Heart right ventricle (tissue), 16 donors: ENCODE data around the gene RAD21L1. TPM values are rescaled to one million over a fixed set of nuclear protein-coding genes. Genes with fewer than 3 reads are reported as not detected.

Experiments used
- ATAC-seq, 8 donors: fragments of 200-7000 bp; cut with Tn5 transposase; one replicate each; pipeline ENCODE4 v1.9.1; 2020; ENCODE audit warnings: mild to moderate bottlenecking in 8 of 8, moderate library complexity in 8 of 8, moderate number of reproducible peaks in 1 of 8
- DNase-seq, 2 donors: peaks; one replicate each; pipeline ENCODE4 v3.0.0-alpha.2; 2020
- H3K27ac ChIP-seq, 10 donors: fragments of 200-600 bp; sonication (generic) in 2 of 10; one replicate each; pipeline versions ENCODE4 v1.5.0 to v1.8.0; 2020 to 2022; ENCODE audit warnings: mild to moderate bottlenecking in 3 of 10
- H3K27me3 ChIP-seq, 7 donors: fragments of 200-600 bp; one replicate each; pipeline ENCODE4 v1.8.0; 2021 to 2022; ENCODE audit warnings: mild to moderate bottlenecking in 2 of 7
- H3K36me3 ChIP-seq, 9 donors: fragments of 200-600 bp; sonication (generic) in 1 of 9; one replicate each; pipeline versions ENCODE4 v1.5.0 to v1.8.0; 2020 to 2022; ENCODE audit warnings: mild to moderate bottlenecking in 2 of 9
- H3K4me1 ChIP-seq, 9 donors: fragments of 200-600 bp; sonication (generic) in 1 of 9; one replicate each; pipeline versions ENCODE4 v1.5.0 to v1.8.0; 2020 to 2022; ENCODE audit warnings: mild to moderate bottlenecking in 4 of 9
- H3K4me3 ChIP-seq, 10 donors: fragments of 200-600 bp; sonication (generic) in 2 of 10; one replicate each; pipeline versions ENCODE4 v1.5.0 to v1.8.0; 2020 to 2022; ENCODE audit warnings: mild to moderate bottlenecking in 7 of 10, moderate library complexity in 2 of 10
- H3K9me3 ChIP-seq, 11 donors: fragments of 200-600 bp in 10 of 11; sonication (generic) in 2 of 11; one replicate each; pipeline versions ENCODE4 v1.5.0 to v1.8.0; 2013 to 2022; ENCODE audit warnings: mild to moderate bottlenecking in 2 of 11, control low read depth in 1 of 11, moderate library complexity in 1 of 11
- CTCF ChIP-seq, 9 donors: fragments of 200-600 bp; sonication (generic) in 2 of 9; IDR thresholded peaks; one replicate each; pipeline versions ENCODE4 v1.5.0 to v1.8.0; 2021 to 2022; ENCODE audit warnings: antibody characterized with exemption in 9 of 9, mild to moderate bottlenecking in 5 of 9, moderate library complexity in 1 of 9
- WGBS, 2 donors: extraction: QIAGEN DNeasy Blood & Tissue Kit; methylation state at CpG; one replicate each; pipeline ENCODE4 v1.1.7; 2013; ENCODE audit warnings: inconsistent platforms in 1 of 2; 5-methylcytosine and 5-hydroxymethylcytosine counted together
- intact Hi-C, 10 donors: fragments of 100-400 bp; cut with DNase I; formaldehyde crosslinking; loops; one replicate each; pipeline versions ENCODE4 v1.11.1 to v1.14.2; 2022
- polyA plus RNA-seq, 2 donors: library from polyadenylated mRNA; stranded (reverse); fragments of 200-250 nt; gene quantifications; one replicate each; pipeline ENCODE4 v1.2.3, GENCODE V29; 2013
- total RNA-seq, 10 donors: library from RNA; stranded (reverse); fragmentation: NEBNext Ultra II Directional in 3 of 10; extraction: Animal tissue kit (Norgen Biotek cat#: 25700) in 3 of 10; gene quantifications; one replicate each; pipeline versions ENCODE4 v1.2.1 to v1.2.4, GENCODE V29; 2021 to 2023
- donor health status: Arrhythmogenic right ventricular cardiomyopathy.
- donor health status: ischemic (EF 13 %, LVEDD 7.1; RV severe dilation, severe dysfunction).
- donor health status: healthy with polysubstance abuse.
- donor health status: DM: no; HTN: yes; CAD: no.
- donor health status: DM: no; HTN: no; CAD: no.
- donor health status: ischemic (EF 25% LVEDD 6.9; RV normal size, moderate dysfunction).
- donor health status: ischemic (EF 25% LVEDD 5.7; RV mildly dilated, moderate dysfunction).
- donor health status: healthy.
- donor health status: DM: yes; HTN: yes; CAD: no.
- donor health status: Ischemic cardiomyopathy.
- donor health status: ischemic (EF 35%, LVEDD 5.7; RV mildly dilated, moderate dysfunction).
- donor health status: nonischemic (EF 11% LVEDD 7.7; RV severe dilation, severe dysfunction).
- donor health status: DM: yes; HTN: yes; CAD: no.
- donor health status: PGD.
- donor health status: ischemic (EF 29% LVEDD 5.4; RV normal size, mild dysfunction).
- donor health status: nonischemic (EF 23%, LVEDD 6.1; RV moderate dilation, normal function).

Gene RAD21L1
- total and polyA plus RNA-seq, 12 donors, result not detected

GRCh38 chr20:1197801-1198200 is 28.0 kb upstream of the RAD21L1 start:
- no peak for DNase-seq
- H3K4me1 ChIP-seq, result peaks cover 0 to 9% (median 0%) of the 10 kb centered on the region in 9 donors
- H3K4me3 ChIP-seq, result no peak overlapping the region
- no peak for TF ChIP-seq CTCF (IDR thresholded peaks at IDR 0.05)
- intact Hi-C loops, result loop anchor here in 2 of 10 donors (10.0 kb wide), 2 partner anchors 233 to 383 kb away; no protein-coding TSS in a partner anchor
- no peak for ATAC-seq
- H3K27me3 ChIP-seq, result no peaks in the 10 kb centered on the region
- H3K9me3 ChIP-seq, result peaks cover 0 to 6% (median 0%) of the 10 kb centered on the region in 11 donors
- no peak overlapping the region for H3K27ac ChIP-seq
- no peaks in the 10 kb centered on the region for H3K36me3 ChIP-seq
- 78 to 86% methylated on average over 7 of the region's 7 CpGs for WGBS, 2 donors

- ATAC-seq, result no peak
- no peak for TF ChIP-seq CTCF (IDR thresholded peaks at IDR 0.05)
- 85 to 91% methylated on average over 5 of the region's 5 CpGs for WGBS, 2 donors
Observed at GRCh38 chr20:1198751-1199150, 27.1 kb upstream of the RAD21L1 start.

GRCh38 chr20:1199212-1199873 is 26.5 kb upstream of the RAD21L1 start:
- Histone ChIP-seq H3K36me3 (no peaks in the 10 kb centered on the region), H3K4me1 (peaks cover 0 to 24% (median 0%) of the 10 kb centered on the region in 9 donors), H3K9me3 (peaks cover 0 to 6% (median 0%) of the 10 kb centered on the region in 11 donors), H3K27me3 (no peaks in the 10 kb centered on the region), H3K27ac (peak overlapping the region in 2 of 10 donors; percentile 7 to 28), H3K4me3 (no peak overlapping the region)
- ATAC-seq (no peak), DNase-seq (no peak)
- TF ChIP-seq CTCF (IDR thresholded peaks at IDR 0.05), result no peak
- intact Hi-C loops, result loop anchor here in 2 of 10 donors (10.0 kb wide), 2 partner anchors 235 to 385 kb away; no protein-coding TSS in a partner anchor
- WGBS, 2 donors, result 63 to 64% methylated on average over 7 of the region's 7 CpGs

More at GRCh38 chr20:1198751-1199150, 27.1 kb upstream of the RAD21L1 start:
- Histone ChIP-seq H3K27me3 (no peaks in the 10 kb centered on the region), H3K9me3 (peaks cover 0 to 6% (median 0%) of the 10 kb centered on the region in 11 donors), H3K36me3 (no peaks in the 10 kb centered on the region), H3K4me1 (peaks cover 0 to 18% (median 0%) of the 10 kb centered on the region in 9 donors), H3K4me3 (no peak overlapping the region), H3K27ac (no peak overlapping the region)
- intact Hi-C loops, result loop anchor here in 2 of 10 donors (10.0 kb wide), 2 partner anchors 234 to 384 kb away; no protein-coding TSS in a partner anchor
- DNase-seq, result no peak

GRCh38 chr20:1199964-1200363 is 25.9 kb upstream of the RAD21L1 start:
- no peak for ATAC-seq
- H3K9me3 ChIP-seq, result peaks cover 0 to 6% (median 0%) of the 10 kb centered on the region in 11 donors
- peaks cover 0 to 30% (median 0%) of the 10 kb centered on the region in 9 donors for H3K4me1 ChIP-seq
- intact Hi-C loops, result loop anchor here in 2 of 10 donors (10.0 kb wide), 2 partner anchors 235 to 385 kb away; no protein-coding TSS in a partner anchor
- no peak for DNase-seq
- H3K36me3 ChIP-seq, result no peaks in the 10 kb centered on the region
- TF ChIP-seq CTCF (IDR thresholded peaks at IDR 0.05), result no peak
- peak overlapping the region in 2 of 10 donors; percentile 7 to 28 for H3K27ac ChIP-seq
- H3K27me3 ChIP-seq, result no peaks in the 10 kb centered on the region
- no peak overlapping the region for H3K4me3 ChIP-seq
- 93 to 95% methylated on average over 1 of the region's 1 CpG for WGBS, 2 donors
